ENCODE measurements around the gene PHLDB3. TPM values are rescaled to one million over a fixed set of nuclear protein-coding genes. Genes with fewer than 3 reads are reported as not detected.

PHLDB3 gene
- total and polyA plus RNA-seq, 2 of the 4 experiments (the other 2 are of a cell fraction) = 2.9 to 10.6 TPM

DNA sequence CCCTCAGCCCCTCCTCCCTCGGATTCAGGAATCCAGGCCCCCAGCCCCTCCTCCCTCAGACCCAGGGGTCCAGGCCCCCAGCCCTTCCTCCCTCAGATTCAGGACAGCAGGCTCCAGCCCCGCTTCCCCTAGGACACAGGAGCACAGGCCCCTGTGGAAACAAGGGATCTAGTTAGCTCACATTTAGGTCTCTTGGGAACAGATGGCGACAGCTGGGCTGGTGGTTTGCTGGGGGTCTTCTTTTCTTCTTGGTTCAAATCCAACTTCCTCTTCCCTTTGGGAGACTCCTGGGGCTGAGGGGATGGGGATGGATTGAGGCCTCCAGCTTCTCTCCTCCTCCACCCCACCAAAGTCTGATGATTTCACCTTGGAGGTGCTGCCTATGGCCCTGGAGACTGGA, 48.1 kb upstream of the PHLDB3 start:
- Histone ChIP-seq H4K91ac (ENCODE audit: insufficient read depth, low read depth, low read length) (no peak overlapping the region), H2AFZ (replicated peaks; ENCODE audit: low read length, poor library complexity) (no peak overlapping the region), H3K27ac (ENCODE audit: insufficient read depth, low read length) (no peak overlapping the region), H3K4ac (ENCODE audit: low read depth, low read length) (no peak overlapping the region), H3K23ac (ENCODE audit: low read depth, low read length) (no peak overlapping the region), H3K4me3 (ENCODE audit: insufficient read depth, low read depth, low read length) (no peak overlapping the region), H3K4me1 (ENCODE audit: control insufficient read depth, insufficient read depth, low read length) (no peaks in the 10 kb centered on the region), H4K20me1 (ENCODE audit: insufficient read depth, low read length) (no peaks in the 10 kb centered on the region), H3K79me1 (ENCODE audit: low read depth in 1 of 2, low read length in 2 of 2) (peaks cover 7 to 9% of the 10 kb centered on the region in 2 experiments; a peak in 3 of 4 replicates), H3K14ac (replicated peaks; ENCODE audit: low read depth, low read length) (no peak overlapping the region), H2BK5ac (ENCODE audit: low read depth, low read length, poor library complexity, severe bottlenecking) (no peak overlapping the region), H3K36me3 (ENCODE audit: control insufficient read depth, insufficient read depth, low read length) (peaks cover 31% of the 10 kb centered on the region), H2BK20ac (ENCODE audit: low read depth, low read length) (no peak overlapping the region), H4K5ac (ENCODE audit: low read depth, low read length) (no peak overlapping the region), H2AK9ac (replicated peaks; ENCODE audit: low read depth, low read length, poor library complexity) (no peak overlapping the region), H2BK120ac (ENCODE audit: low read depth, low read length) (no peak overlapping the region), H3K27me3 (ENCODE audit: control insufficient read depth, insufficient read depth, low read length) (no peaks in the 10 kb centered on the region), H3K9ac (ENCODE audit: low read depth, low read length) (no peak overlapping the region), H3K9me1 (ENCODE audit: insufficient read depth, low read length) (no peaks in the 10 kb centered on the region), H2AK5ac (ENCODE audit: low read depth, low read length) (no peak overlapping the region), H4K8ac (ENCODE audit: low read depth in 2 of 2, low read length in 2 of 2) (no peak overlapping the region), H2BK15ac (ENCODE audit: low read depth, low read length) (no peak overlapping the region), H3K9me3 (ENCODE audit: control insufficient read depth, insufficient read depth, low read length) (no peaks in the 10 kb centered on the region), H3K18ac (ENCODE audit: low read depth, low read length) (no peak overlapping the region), H3K56ac (ENCODE audit: extremely low read depth, insufficient read depth, low read length) (no peak overlapping the region), H3K4me2 (ENCODE audit: low read depth, low read length) (no peak overlapping the region)
- ChIA-PET POLR2A (ENCODE audit: unreplicated experiment) (no interaction called here), CTCF (no interaction called here)
- WGBS, 2 experiments (ENCODE audit: extremely low coverage in 2 of 2, insufficient read length in 1 of 2) = 100% methylated on average over 1 of the region's 3 CpGs; no CpG with 5 or more reads in 1 of the 2 experiments
- dilution Hi-C loops (cut with HindIII; ENCODE audit: low sequenced_read_pairs, unreplicated experiment) = no loop called here
- in situ Hi-C loops (cut with MboI; ENCODE audit: low sequenced_read_pairs) = loop anchor here (5.0 kb wide), 1 partner anchor 100 kb away; no protein-coding TSS in a partner anchor
- ATAC-seq (ENCODE audit: low read depth) = no peak
- TF ChIP-seq RCOR1 (IDR thresholded peaks at IDR 0.05; ENCODE audit: insufficient replicate concordance, low read length) (no peak), SMC3 (IDR thresholded peaks at IDR 0.05; ENCODE audit: low read depth, low read length) (no peak), MAFK (IDR thresholded peaks at IDR 0.05; ENCODE audit: low read depth, low read length) (no peak)
- DNase-seq = no peak
- BruUV-seq (replicated peaks) = no TSS peak
- intact Hi-C loops (cut with micrococcal nuclease) = no loop called here
